ENCODE measurements around the gene ESYT1. TPM values are rescaled to one million over a fixed set of nuclear protein-coding genes. Genes with fewer than 3 reads are reported as not detected.
A peak's percentile ranks its signal among the peaks of the same experiment; 100 is the strongest.

Gene ESYT1
- total RNA-seq, 2 donors from 2014 or later = 113 to 128 TPM

DNA sequence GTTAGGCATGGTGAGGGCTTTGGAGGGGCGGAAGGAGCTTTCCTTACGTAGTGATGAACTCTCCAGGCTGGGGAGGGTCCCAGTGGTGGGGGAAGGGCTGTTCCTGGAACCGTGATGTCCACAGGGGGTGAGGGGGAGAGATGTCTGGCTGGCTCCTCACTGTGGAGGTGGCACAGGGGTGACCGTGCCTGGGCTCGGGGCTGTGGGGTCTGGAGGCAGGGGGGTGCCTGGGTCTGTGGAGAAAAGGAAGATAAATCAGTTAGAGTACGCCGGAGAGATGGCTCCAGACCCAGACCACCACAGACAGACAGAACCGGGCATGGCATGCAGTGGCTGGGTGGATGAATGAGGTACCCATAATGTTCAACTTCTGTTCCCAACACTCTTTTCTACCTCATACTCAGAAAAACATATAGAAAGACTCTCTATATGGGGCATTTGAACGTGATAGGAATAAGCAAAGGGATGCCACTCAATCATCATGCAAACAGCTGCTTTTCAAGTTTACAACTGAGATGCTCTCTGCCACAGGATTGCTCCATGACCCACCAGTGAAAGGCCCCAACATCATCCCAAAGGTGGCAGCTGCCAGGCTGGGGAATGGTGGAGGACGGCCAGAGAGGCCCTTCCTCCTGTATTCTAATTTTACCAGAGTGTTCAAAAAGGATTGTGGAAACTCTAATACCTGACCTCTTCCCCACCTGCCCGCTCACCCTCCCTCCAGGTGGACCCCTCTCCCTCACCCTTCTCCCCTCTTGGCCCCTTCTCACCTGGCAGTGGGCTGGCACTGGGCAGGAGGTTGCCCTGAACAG is 35.7 kb downstream of the ESYT1 start:
- peaks cover 15 to 35% of the 10 kb centered on the region in 2 donors for H3K4me1 ChIP-seq (ENCODE audit: control insufficient read depth in 1 of 2, low read depth in 2 of 2)
- ATAC-seq (ENCODE audit: insufficient number of reproducible peaks, low FRiP score, low read depth) = no peak
- H3K27ac ChIP-seq = peak overlapping the region in 1 of 2 donors; percentile 8
- H3K36me3 ChIP-seq = peaks cover 44% of the 10 kb centered on the region
- H3K27me3 ChIP-seq (replicated peaks; ENCODE audit: insufficient read depth) = no peaks in the 10 kb centered on the region
- H3K4me3 ChIP-seq = no peak overlapping the region
- H3K9me3 ChIP-seq = no peaks in the 10 kb centered on the region
- TF ChIP-seq, protein P1, sequence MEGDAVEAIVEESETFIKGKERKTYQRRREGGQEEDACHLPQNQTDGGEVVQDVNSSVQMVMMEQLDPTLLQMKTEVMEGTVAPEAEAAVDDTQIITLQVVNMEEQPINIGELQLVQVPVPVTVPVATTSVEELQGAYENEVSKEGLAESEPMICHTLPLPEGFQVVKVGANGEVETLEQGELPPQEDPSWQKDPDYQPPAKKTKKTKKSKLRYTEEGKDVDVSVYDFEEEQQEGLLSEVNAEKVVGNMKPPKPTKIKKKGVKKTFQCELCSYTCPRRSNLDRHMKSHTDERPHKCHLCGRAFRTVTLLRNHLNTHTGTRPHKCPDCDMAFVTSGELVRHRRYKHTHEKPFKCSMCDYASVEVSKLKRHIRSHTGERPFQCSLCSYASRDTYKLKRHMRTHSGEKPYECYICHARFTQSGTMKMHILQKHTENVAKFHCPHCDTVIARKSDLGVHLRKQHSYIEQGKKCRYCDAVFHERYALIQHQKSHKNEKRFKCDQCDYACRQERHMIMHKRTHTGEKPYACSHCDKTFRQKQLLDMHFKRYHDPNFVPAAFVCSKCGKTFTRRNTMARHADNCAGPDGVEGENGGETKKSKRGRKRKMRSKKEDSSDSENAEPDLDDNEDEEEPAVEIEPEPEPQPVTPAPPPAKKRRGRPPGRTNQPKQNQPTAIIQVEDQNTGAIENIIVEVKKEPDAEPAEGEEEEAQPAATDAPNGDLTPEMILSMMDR (IDR thresholded peaks at IDR 0.05) = no peak
- DNase-seq (ENCODE audit: low spot score) = no peak

DNA sequence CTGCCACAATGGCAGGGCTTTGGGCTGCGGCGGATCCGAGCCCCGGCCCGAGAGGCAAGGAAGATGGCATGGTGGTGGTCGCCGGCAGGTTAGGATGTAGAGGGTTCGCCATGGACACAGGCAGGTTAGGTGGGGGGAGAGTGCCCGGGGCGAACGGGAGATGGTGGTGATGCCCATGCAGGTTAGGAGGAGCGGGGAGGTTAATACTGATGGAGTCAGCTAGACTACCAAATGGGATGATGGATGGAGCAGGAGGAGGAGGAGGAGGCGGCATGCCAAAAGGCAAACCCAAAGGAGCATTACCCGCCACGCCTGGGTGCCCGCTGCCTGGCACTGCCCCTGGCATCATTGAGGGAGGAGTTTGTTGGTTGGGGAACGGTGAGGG is 36.3 kb downstream of the ESYT1 start:
- DNase-seq (ENCODE audit: low spot score) (no peak), ATAC-seq (ENCODE audit: insufficient number of reproducible peaks, low FRiP score, low read depth) (no peak)
- Histone ChIP-seq H3K36me3 (peaks cover 50% of the 10 kb centered on the region), H3K9me3 (no peaks in the 10 kb centered on the region), H3K27me3 (replicated peaks; ENCODE audit: insufficient read depth) (no peaks in the 10 kb centered on the region), H3K4me3 (no peak overlapping the region), H3K27ac (no peak overlapping the region), H3K4me1 (ENCODE audit: control insufficient read depth in 1 of 2, low read depth in 2 of 2) (peaks cover 15 to 35% of the 10 kb centered on the region in 2 donors)
- TF ChIP-seq, protein P1 (IDR thresholded peaks at IDR 0.05) = no peak

DNA sequence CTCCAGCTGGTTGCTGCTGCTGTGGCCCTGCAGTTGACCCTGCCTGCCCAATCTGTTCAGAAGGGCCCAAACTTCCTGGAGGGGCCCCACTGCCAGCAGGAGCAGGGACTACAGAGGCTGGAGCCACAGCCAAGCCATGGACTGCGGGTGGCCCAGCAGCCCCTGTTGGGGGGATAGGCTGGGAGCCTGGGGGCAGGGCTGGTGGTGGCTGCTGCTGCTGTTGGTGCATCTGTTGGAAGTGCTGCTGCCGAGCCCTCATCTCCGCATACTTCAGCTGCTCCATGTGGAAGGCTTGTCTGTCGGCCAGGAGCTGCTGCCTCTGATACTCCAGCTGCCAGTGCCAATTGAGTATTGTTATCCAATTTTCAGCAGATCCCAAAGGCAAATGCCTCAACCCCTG is 37.3 kb downstream of the ESYT1 start:
- Histone ChIP-seq H3K27me3 (replicated peaks; ENCODE audit: insufficient read depth) (no peaks in the 10 kb centered on the region), H3K4me1 (ENCODE audit: control insufficient read depth in 1 of 2, low read depth in 2 of 2) (peaks cover 15 to 26% of the 10 kb centered on the region in 2 donors), H3K4me3 (no peak overlapping the region), H3K9me3 (no peaks in the 10 kb centered on the region), H3K36me3 (peaks cover 51% of the 10 kb centered on the region), H3K27ac (no peak overlapping the region)
- ATAC-seq (ENCODE audit: insufficient number of reproducible peaks, low FRiP score, low read depth) (no peak), DNase-seq (ENCODE audit: low spot score) (no peak)
- TF ChIP-seq, protein P1 (IDR thresholded peaks at IDR 0.05) = no peak

DNA sequence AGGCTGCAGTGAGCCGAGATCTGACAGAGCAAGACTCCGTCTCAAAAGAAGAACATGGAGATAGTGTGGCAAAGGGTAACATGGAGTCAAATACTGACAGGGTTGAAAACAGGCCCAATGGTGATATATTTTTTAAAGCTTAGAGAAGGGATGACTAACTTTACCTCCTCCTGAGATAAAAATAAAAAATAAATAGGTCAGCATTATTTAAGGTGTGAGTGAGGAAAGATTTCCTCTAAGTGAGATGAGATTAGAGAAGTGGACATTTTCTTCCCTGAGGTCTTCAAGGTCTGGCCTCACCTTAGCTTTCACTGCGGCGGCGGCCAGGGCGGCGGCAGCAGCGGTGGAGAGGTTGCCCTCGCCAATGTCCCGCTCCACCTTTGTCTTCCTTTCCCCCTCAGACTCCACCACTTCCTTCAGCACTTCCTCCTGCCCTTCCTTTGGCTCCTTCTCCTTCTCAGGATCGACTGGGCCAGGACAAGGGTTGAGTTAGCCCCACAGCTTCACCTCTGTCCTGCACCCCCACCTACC is 41.2 kb downstream of the ESYT1 start:
- ATAC-seq (ENCODE audit: insufficient number of reproducible peaks, low FRiP score, low read depth) = no peak
- Histone ChIP-seq H3K27me3 (replicated peaks; ENCODE audit: insufficient read depth) (no peaks in the 10 kb centered on the region), H3K27ac (no peak overlapping the region), H3K4me3 (no peak overlapping the region), H3K36me3 (peaks cover 60% of the 10 kb centered on the region), H3K4me1 (ENCODE audit: control insufficient read depth in 1 of 2, low read depth in 2 of 2) (no peaks in the 10 kb centered on the region), H3K9me3 (no peaks in the 10 kb centered on the region)
- TF ChIP-seq, protein P1 (IDR thresholded peaks at IDR 0.05) = no peak
- DNase-seq (ENCODE audit: low spot score) = no peak

DNA sequence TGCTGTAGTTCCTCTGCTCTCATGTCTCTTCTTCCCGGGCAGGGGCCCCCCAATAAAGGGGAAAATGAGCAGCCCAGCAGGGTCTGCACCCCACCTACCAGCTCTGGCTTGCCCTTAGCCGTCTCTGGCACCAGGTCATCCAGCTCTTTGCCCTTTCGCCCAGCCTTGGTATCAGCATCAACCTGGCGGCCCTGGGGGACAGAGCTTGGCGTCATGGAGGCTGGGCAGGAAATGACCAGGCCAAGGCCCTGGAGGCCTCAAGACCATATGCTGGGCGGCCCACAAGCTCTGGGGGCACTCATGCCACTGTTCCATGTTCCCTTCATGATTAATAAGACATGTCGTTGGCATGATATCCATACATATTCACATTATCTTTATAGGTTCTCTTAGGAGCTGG is 44.8 kb downstream of the ESYT1 start:
- ATAC-seq (ENCODE audit: insufficient number of reproducible peaks, low FRiP score, low read depth) (no peak), DNase-seq (ENCODE audit: low spot score) (no peak)
- Histone ChIP-seq H3K4me3 (no peak overlapping the region), H3K27me3 (replicated peaks; ENCODE audit: insufficient read depth) (no peaks in the 10 kb centered on the region), H3K27ac (no peak overlapping the region), H3K36me3 (peaks cover 79% of the 10 kb centered on the region), H3K9me3 (no peaks in the 10 kb centered on the region), H3K4me1 (ENCODE audit: control insufficient read depth in 1 of 2, low read depth in 2 of 2) (no peaks in the 10 kb centered on the region)
- TF ChIP-seq, protein P1 (IDR thresholded peaks at IDR 0.05) = no peak
